HG03139 (cell line): Measurements from ENCODE around the gene MLLT3.

Source experiments
- ATAC-seq: cut with Tn5 transposase; IDR thresholded peaks from one replicate; pipeline ENCODE4 v1.9.1; 2021; ENCODE audit not compliant: unreplicated experiment

MLLT3 gene

GRCh38 chr9:20518737-20519136 lies 103.6 kb downstream of the MLLT3 start:
- ATAC-seq, result no peak

GRCh38 chr9:20513126-20513913 lies 109.0 kb downstream of the MLLT3 start:
- no peak for ATAC-seq

GRCh38 chr9:20512636-20513035 lies 109.7 kb downstream of the MLLT3 start:
- no peak for ATAC-seq

- ATAC-seq, result no peak
Measured at GRCh38 chr9:20512106-20512505, 110.2 kb downstream of the MLLT3 start.

- ATAC-seq, result no peak
Measured at GRCh38 chr9:20511686-20512085, 110.6 kb downstream of the MLLT3 start.

GRCh38 chr9:20509466-20509865 lies 112.8 kb downstream of the MLLT3 start:
- no peak for ATAC-seq

- ATAC-seq, result peak; percentile 76
Measured at GRCh38 chr9:20508242-20508641, 114.1 kb downstream of the MLLT3 start.

GRCh38 chr9:20507431-20507830 lies 114.9 kb downstream of the MLLT3 start:
- no peak for ATAC-seq

GRCh38 chr9:20506099-20506900 lies 116.0 kb downstream of the MLLT3 start:
- ATAC-seq, result no peak

GRCh38 chr9:20505574-20505973 lies 116.7 kb downstream of the MLLT3 start:
- no peak for ATAC-seq

- no peak for ATAC-seq
Measured at GRCh38 chr9:20504930-20505329, 117.4 kb downstream of the MLLT3 start.

- ATAC-seq, result no peak
Measured at GRCh38 chr9:20500101-20500500, 122.2 kb downstream of the MLLT3 start.

GRCh38 chr9:20499013-20499412 lies 123.3 kb downstream of the MLLT3 start:
- ATAC-seq, result no peak

GRCh38 chr9:20496328-20496727 lies 126.0 kb downstream of the MLLT3 start:
- ATAC-seq, result no peak

- no peak for ATAC-seq
Measured at GRCh38 chr9:20495098-20495497, 127.2 kb downstream of the MLLT3 start.

GRCh38 chr9:20494035-20494434 lies 128.3 kb downstream of the MLLT3 start:
- no peak for ATAC-seq

- no peak for ATAC-seq
Measured at GRCh38 chr9:20492772-20493171, 129.5 kb downstream of the MLLT3 start.

GRCh38 chr9:20491612-20492011 lies 130.7 kb downstream of the MLLT3 start:
- no peak for ATAC-seq

GRCh38 chr9:20490246-20490834 lies 132.0 kb downstream of the MLLT3 start:
- ATAC-seq, result no peak

- no peak for ATAC-seq
Measured at GRCh38 chr9:20488691-20489090, 133.6 kb downstream of the MLLT3 start.

- no peak for ATAC-seq
Measured at GRCh38 chr9:20486552-20486951, 135.7 kb downstream of the MLLT3 start.

- no peak for ATAC-seq
Measured at GRCh38 chr9:20481437-20481836, 140.9 kb downstream of the MLLT3 start.
